Activated naive CD8-positive, alpha-beta T cell treated with anti-CD3 and anti-CD28 coated beads, Interleukin-2, amount 50 U/mL, for 16 hours (primary cell): Measurements from ENCODE around the gene CFP.

Experiments
- DNase-seq: peaks from one replicate; pipeline ENCODE4 v3.0.0-alpha.2; 2020; ENCODE audit warnings: low read depth, low spot score

CFP gene

GRCh38 chrX:47574076-47574546, 55.6 kb downstream of the CFP start:
- DNase-seq, result no peak

- DNase-seq, result no peak
Measured at GRCh38 chrX:47573341-47574075, 56.2 kb downstream of the CFP start.
